ENCODE data around the gene NGRN. TPM values are rescaled to one million over a fixed set of nuclear protein-coding genes. Genes with fewer than 3 reads are reported as not detected.
"Not testable (repeated sequence)": the region's sequence is repeated elsewhere in the genome, so short reads cannot be mapped to it uniquely, and the experiment has no call there.

The NGRN gene
- total RNA-seq, 1 donor from 2014 or later, result 34.1 TPM

- TF ChIP-seq CTCF (IDR thresholded peaks at IDR 0.05), result no peak
- ATAC-seq (ENCODE audit: low read depth) (no peak), DNase-seq (no peak)
- peaks cover 8% of the 10 kb centered on the region for H3K27me3 Mint-ChIP-seq
- no peak overlapping the region for H3K4me3 Mint-ChIP-seq
- H3K9me3 Mint-ChIP-seq, result no peaks in the 10 kb centered on the region
- intact Hi-C loops (cut with micrococcal nuclease), result no loop called here
- ChIA-PET POLR2A (no interaction called here), CTCF (no interaction called here)
- H3K27ac Mint-ChIP-seq, result no peak overlapping the region
- H3K36me3 Mint-ChIP-seq (ENCODE audit: low read depth), result no peaks in the 10 kb centered on the region
- H3K4me1 Mint-ChIP-seq, result peaks cover 11% of the 10 kb centered on the region
Measured at GRCh38 chr15:90297021-90297420, 31.5 kb downstream of the NGRN start.

GRCh38 chr15:90300541-90300940 lies 35.1 kb downstream of the NGRN start:
- intact Hi-C loops (cut with micrococcal nuclease), result no loop called here
- H3K9me3 Mint-ChIP-seq, result no peaks in the 10 kb centered on the region
- no peak overlapping the region for H3K4me3 Mint-ChIP-seq
- ChIA-PET POLR2A (interaction anchor here (0.5 kb wide), 1 partner anchor 67 kb away, joined by 3 read pairs; the partner anchor contains the start of gene CIB1), CTCF (interaction anchor here (0.8 to 2.5 kb wide), 8 partner anchors 11 to 158 kb away, joined by 3 to 11 read pairs (median 4); no protein-coding TSS in a partner anchor)
- no peak for TF ChIP-seq CTCF (IDR thresholded peaks at IDR 0.05)
- H3K27ac Mint-ChIP-seq, result no peak overlapping the region
- ATAC-seq (ENCODE audit: low read depth), result no peak
- H3K27me3 Mint-ChIP-seq, result no peaks in the 10 kb centered on the region
- H3K4me1 Mint-ChIP-seq, result peaks cover 3% of the 10 kb centered on the region
- no peak for DNase-seq
- H3K36me3 Mint-ChIP-seq (ENCODE audit: low read depth), result no peaks in the 10 kb centered on the region

- peaks cover 5% of the 10 kb centered on the region for H3K4me1 Mint-ChIP-seq
- H3K9me3 Mint-ChIP-seq, result no peaks in the 10 kb centered on the region
- H3K4me3 Mint-ChIP-seq, result no peak overlapping the region
- CTCF ChIA-PET, result interaction anchor here (0.8 to 2.5 kb wide), 12 partner anchors 11 to 631 kb away, joined by 3 to 11 read pairs (median 3); no protein-coding TSS in a partner anchor
- intact Hi-C loops (cut with micrococcal nuclease), result loop anchor here (1.0 kb wide), 1 partner anchor 158 kb away; no protein-coding TSS in a partner anchor
- peak; percentile 46 for DNase-seq
- H3K27me3 Mint-ChIP-seq, result no peaks in the 10 kb centered on the region
- no peaks in the 10 kb centered on the region for H3K36me3 Mint-ChIP-seq (ENCODE audit: low read depth)
- POLR2A ChIA-PET, result interaction anchor here (0.5 kb wide), 1 partner anchor 68 kb away, joined by 3 read pairs; the partner anchor contains the start of gene CIB1
- ATAC-seq (ENCODE audit: low read depth), result peak; percentile 70
- no peak overlapping the region for H3K27ac Mint-ChIP-seq
- peak; percentile 44 for TF ChIP-seq CTCF (IDR thresholded peaks at IDR 0.05)
Measured at GRCh38 chr15:90300988-90301706, 35.7 kb downstream of the NGRN start.

GRCh38 chr15:90301707-90302300 lies 36.3 kb downstream of the NGRN start:
- Mint-ChIP-seq H3K4me3 (no peak overlapping the region), H3K9me3 (no peaks in the 10 kb centered on the region), H3K36me3 (ENCODE audit: low read depth) (no peaks in the 10 kb centered on the region), H3K27ac (no peak overlapping the region), H3K4me1 (peaks cover 12% of the 10 kb centered on the region), H3K27me3 (no peaks in the 10 kb centered on the region)
- TF ChIP-seq CTCF (IDR thresholded peaks at IDR 0.05), result no peak
- CTCF ChIA-PET, result interaction anchor here (0.8 to 2.5 kb wide), 11 partner anchors 10 to 630 kb away, joined by 3 to 11 read pairs (median 3); no protein-coding TSS in a partner anchor
- intact Hi-C loops (cut with micrococcal nuclease), result loop anchor here (1.0 kb wide), 1 partner anchor 159 kb away; no protein-coding TSS in a partner anchor
- POLR2A ChIA-PET, result no interaction called here
- DNase-seq (no peak), ATAC-seq (ENCODE audit: low read depth) (no peak)

- intact Hi-C loops (cut with micrococcal nuclease); H3K9me3 Mint-ChIP-seq; ATAC-seq (ENCODE audit: low read depth); H3K27me3 Mint-ChIP-seq; H3K36me3 Mint-ChIP-seq (ENCODE audit: low read depth); H3K27ac Mint-ChIP-seq; H3K4me3 Mint-ChIP-seq; DNase-seq: not testable (repeated sequence)
- CTCF ChIA-PET, result interaction anchor here (0.9 to 3.7 kb wide), 6 partner anchors 11 to 430 kb away, joined by 3 to 19 read pairs (median 4); no protein-coding TSS in a partner anchor
- H3K4me1 Mint-ChIP-seq, result peaks cover 17% of the 10 kb centered on the region
- POLR2A ChIA-PET, result interaction anchor here (0.6 to 1.0 kb wide), 2 partner anchors 17 to 161 kb away, joined by 3 to 4 read pairs; no protein-coding TSS in a partner anchor
Measured at GRCh38 chr15:90305355-90305754, 39.9 kb downstream of the NGRN start.
